RWPE2 (cell line): ENCODE measurements around the gene ATP13A5.

ENCODE experiments used
- ATAC-seq: fragments of 200-7000 bp; cut with Tn5 transposase; 3 replicates; pipeline ENCODE4 v1.9.1; 2021; ENCODE audit warnings: low read depth
- DNase-seq: peaks from one replicate; pipeline ENCODE4 v3.0.0-alpha.2; 2020; ENCODE audit warnings: low spot score
- H3K27ac ChIP-seq: fragments of 450-650 bp; 2 replicates; pipeline ENCODE4 v1.5.1; 2017; ENCODE audit warnings: mild to moderate bottlenecking; ENCODE audit not compliant: poor library complexity, severe bottlenecking
- H3K27me3 ChIP-seq: fragments of 250-450 bp; sonication (Bioruptor Pico); 2 replicates; pipeline ENCODE4 v1.5.1; 2021; ENCODE audit warnings: mild to moderate bottlenecking, moderate library complexity; ENCODE audit not compliant: insufficient read depth, poor library complexity, severe bottlenecking
- H3K36me3 ChIP-seq: fragments of 250-450 bp; sonication (Bioruptor Pico); 2 replicates; pipeline ENCODE4 v1.5.1; 2020; ENCODE audit warnings: low read depth, mild to moderate bottlenecking, moderate library complexity
- H3K4me1 ChIP-seq: fragments of 250-450 bp; sonication (Bioruptor Pico); 2 replicates; pipeline ENCODE4 v1.5.1; 2021; ENCODE audit warnings: mild to moderate bottlenecking, moderate library complexity; ENCODE audit not compliant: insufficient read depth, poor library complexity, severe bottlenecking
- H3K4me3 ChIP-seq: fragments of 250-450 bp; sonication (Bioruptor Pico); 2 replicates; pipeline ENCODE4 v1.5.1; 2021; ENCODE audit warnings: mild to moderate bottlenecking, moderate library complexity; ENCODE audit not compliant: severe bottlenecking
- H3K9me3 ChIP-seq: fragments of 250-450 bp; sonication (Bioruptor Pico); 2 replicates; pipeline ENCODE4 v1.5.1; 2021; ENCODE audit warnings: mild to moderate bottlenecking, moderate library complexity; ENCODE audit not compliant: severe bottlenecking
- CTCF ChIP-seq: fragments of 450-650 bp; IDR thresholded peaks from one replicate; pipeline ENCODE4 v1.5.1; 2017; ENCODE audit warnings: mild to moderate bottlenecking, moderate library complexity; ENCODE audit not compliant: poor library complexity, severe bottlenecking

ATP13A5 gene

GRCh38 chr3:193388361-193388760, 9.8 kb upstream of the ATP13A5 start:
- Histone ChIP-seq H3K36me3 (no peaks in the 10 kb centered on the region), H3K27ac (no peak overlapping the region), H3K4me3 (no peak overlapping the region), H3K9me3 (no peaks in the 10 kb centered on the region), H3K27me3 (no peaks in the 10 kb centered on the region), H3K4me1 (peaks cover 14% of the 10 kb centered on the region)
- DNase-seq (no peak), ATAC-seq (no peak)
- TF ChIP-seq CTCF, result no peak

- Histone ChIP-seq H3K4me1 (peaks cover 14% of the 10 kb centered on the region), H3K27ac (no peak overlapping the region), H3K4me3 (no peak overlapping the region), H3K36me3 (no peaks in the 10 kb centered on the region), H3K9me3 (no peaks in the 10 kb centered on the region), H3K27me3 (no peaks in the 10 kb centered on the region)
- ATAC-seq, result no peak
- DNase-seq, result no peak
- TF ChIP-seq CTCF, result no peak
Observed at GRCh38 chr3:193387596-193387995, 9.0 kb upstream of the ATP13A5 start.

- H3K27ac ChIP-seq, result no peak overlapping the region
- DNase-seq (no peak), ATAC-seq (no peak)
- no peaks in the 10 kb centered on the region for H3K36me3 ChIP-seq
- TF ChIP-seq CTCF, result no peak
- no peaks in the 10 kb centered on the region for H3K9me3 ChIP-seq
- no peak overlapping the region for H3K4me3 ChIP-seq
- no peaks in the 10 kb centered on the region for H3K4me1 ChIP-seq
- peaks cover 3% of the 10 kb centered on the region for H3K27me3 ChIP-seq
Observed at GRCh38 chr3:193377591-193377990, 962 bp downstream of the ATP13A5 start.

- TF ChIP-seq CTCF, result no peak
- H3K27me3 ChIP-seq, result peaks cover 3% of the 10 kb centered on the region
- H3K27ac ChIP-seq, result no peak overlapping the region
- H3K4me1 ChIP-seq, result no peaks in the 10 kb centered on the region
- H3K9me3 ChIP-seq, result no peaks in the 10 kb centered on the region
- no peaks in the 10 kb centered on the region for H3K36me3 ChIP-seq
- DNase-seq, result no peak
- no peak overlapping the region for H3K4me3 ChIP-seq
- no peak for ATAC-seq
Observed at GRCh38 chr3:193375614-193376013, 2.9 kb downstream of the ATP13A5 start.

- ATAC-seq (no peak), DNase-seq (no peak)
- TF ChIP-seq CTCF, result no peak
- Histone ChIP-seq H3K4me1 (no peaks in the 10 kb centered on the region), H3K36me3 (no peaks in the 10 kb centered on the region), H3K4me3 (no peak overlapping the region), H3K27ac (no peak overlapping the region), H3K9me3 (no peaks in the 10 kb centered on the region), H3K27me3 (peaks cover 3% of the 10 kb centered on the region)
Observed at GRCh38 chr3:193372783-193373182, 5.8 kb downstream of the ATP13A5 start.
